H1 (cell line): Measurements from ENCODE around the gene DNAJB8. TPM values are rescaled to one million over a fixed set of nuclear protein-coding genes. Genes with fewer than 3 reads are reported as not detected.
A peak's percentile ranks its signal among the peaks of the same experiment; 100 is the strongest.

ENCODE experiments used
- CTCF ChIA-PET: fragments of 300-600 bp; sonication (Branson Sonifier 250); formaldehyde crosslinking; loops from one replicate; lab custom pipeline; 2021; ENCODE audit not compliant: partially characterized antibody; lab: Charles Lee
- POLR2A ChIA-PET: fragments of 300-600 bp; sonication (Branson Sonifier 250); formaldehyde crosslinking; loops from one replicate; lab custom pipeline; 2021; ENCODE audit warnings: inconsistent platforms; ENCODE audit not compliant: partially characterized antibody; lab: Charles Lee
- DNase-seq, 2 experiments: peaks; one replicate each; pipeline versions ENCODE4 v3.0.0 to v3.0.0-alpha.2; 2010 to 2022; ENCODE audit warnings: low spot score in 2 of 2, low read depth in 1 of 2, mixed read lengths in 1 of 2
- FAIRE-seq: peaks from 2 replicates; lab custom pipeline; 2011; peaks lifted over from hg19 to GRCh38; lab: Jason Lieb, UNC
- H2AFZ ChIP-seq: 2 replicates; pipeline ENCODE4 v1.8.1; 2012; ENCODE audit warnings: low read length, inconsistent platforms
- H2AK5ac ChIP-seq: 2 replicates; pipeline ENCODE4 v1.6.1; 2013; ENCODE audit warnings: low read depth, low read length
- H2BK120ac ChIP-seq: replicated peaks from 2 replicates; pipeline ENCODE3; 2013; ENCODE audit warnings: low read depth, low read length, inconsistent platforms
- H2BK12ac ChIP-seq: 2 replicates; pipeline ENCODE4 v1.6.1; 2013; ENCODE audit warnings: low read depth, low read length
- H2BK15ac ChIP-seq: 2 replicates; pipeline ENCODE4 v1.6.1; 2013; ENCODE audit warnings: low read length
- H2BK20ac ChIP-seq: 2 replicates; pipeline ENCODE4 v1.6.1; 2013; ENCODE audit warnings: low read length
- H2BK5ac ChIP-seq: 2 replicates; pipeline ENCODE4 v1.6.1; 2013; ENCODE audit warnings: low read depth, low read length
- H3K14ac ChIP-seq: 2 replicates; pipeline ENCODE4 v1.6.1; 2013; ENCODE audit warnings: inconsistent platforms; ENCODE audit not compliant: insufficient read length
- H3K18ac ChIP-seq: 2 replicates; pipeline ENCODE4 v1.6.1; 2013; ENCODE audit warnings: low read length; ENCODE audit errors: extremely low read depth
- H3K23ac ChIP-seq: 2 replicates; pipeline ENCODE4 v1.6.1; 2013; ENCODE audit warnings: inconsistent platforms; ENCODE audit not compliant: insufficient read length
- H3K23me2 ChIP-seq: 2 replicates; pipeline ENCODE4 v1.6.1; 2013; ENCODE audit warnings: low read depth, low read length
- H3K27ac ChIP-seq: 2 replicates; pipeline ENCODE4 v1.6.1; 2011; ENCODE audit warnings: low read depth, low read length, inconsistent platforms
- H3K27me3 ChIP-seq, 4 experiments: replicated peaks in 1 of 4; 1 replicate in 1 of 4; 2 replicates in 3 of 4; pipeline versions ENCODE4 v1.6.1 to v1.8.1; 2011 to 2013; ENCODE audit warnings: low read length in 3 of 4, mild to moderate bottlenecking in 3 of 4, inconsistent platforms in 2 of 4, mixed read lengths in 2 of 4, moderate library complexity in 1 of 4; ENCODE audit not compliant: control insufficient read depth in 3 of 4, insufficient read depth in 3 of 4; ENCODE audit errors: extremely low read depth in 1 of 4
- H3K36me3 ChIP-seq, 4 experiments: 2 replicates each; pipeline versions ENCODE4 v1.6.1 to v1.8.1; 2011 to 2013; ENCODE audit warnings: mild to moderate bottlenecking in 4 of 4, low read length in 3 of 4, moderate library complexity in 2 of 4, control low read depth in 1 of 4, inconsistent platforms in 1 of 4; ENCODE audit not compliant: insufficient read depth in 4 of 4, control insufficient read depth in 2 of 4
- H3K4ac ChIP-seq: replicated peaks from 2 replicates; pipeline ENCODE3; 2013; ENCODE audit warnings: low read length, low read depth, mixed read lengths, inconsistent platforms; ENCODE audit not compliant: insufficient read length
- H3K4me1 ChIP-seq, 4 experiments: replicated peaks in 1 of 4; 1 replicate in 1 of 4; 2 replicates in 3 of 4; pipeline versions ENCODE4 v1.6.1 to v1.8.1; 2011 to 2013; ENCODE audit warnings: low read length in 3 of 4, inconsistent platforms in 2 of 4, mixed read lengths in 1 of 4; ENCODE audit not compliant: insufficient read depth in 4 of 4, control insufficient read depth in 3 of 4
- H3K4me2 ChIP-seq, 2 experiments: 2 replicates each; pipeline versions ENCODE4 v1.6.1 to v1.8.1; 2011 to 2013; ENCODE audit warnings: low read depth in 2 of 2, low read length in 2 of 2, control low read depth in 1 of 2, inconsistent platforms in 1 of 2, mild to moderate bottlenecking in 1 of 2; ENCODE audit not compliant: insufficient read depth in 1 of 2
- H3K4me3 ChIP-seq, 4 experiments: fragments of 200-600, 300-600 bp in 1 of 4; sonication (generic), shearing (Covaris generic), sonication (Bioruptor Twin) in 1 of 4; 2 replicates each; pipeline versions ENCODE4 v1.5.1 to v1.8.1; 2011 to 2016; ENCODE audit warnings: low read length in 4 of 4, low read depth in 3 of 4, control low read depth in 2 of 4, inconsistent platforms in 2 of 4, mild to moderate bottlenecking in 2 of 4, mixed read lengths in 1 of 4, moderate library complexity in 1 of 4; ENCODE audit not compliant: insufficient read depth in 2 of 4; ENCODE audit errors: extremely low read depth in 1 of 4
- H3K56ac ChIP-seq: replicated peaks from 2 replicates; pipeline ENCODE3; 2013; ENCODE audit warnings: low read depth, mild to moderate bottlenecking, mixed read lengths, low read length, inconsistent platforms; ENCODE audit not compliant: insufficient read length
- H3K79me1 ChIP-seq: 2 replicates; pipeline ENCODE4 v1.6.1; 2013; ENCODE audit warnings: low read depth, low read length, control low read depth
- H3K79me2 ChIP-seq, 2 experiments: 2 replicates each; pipeline versions ENCODE4 v1.6.1 to v1.8.1; 2012 to 2013; ENCODE audit warnings: low read length in 2 of 2, mild to moderate bottlenecking in 2 of 2, inconsistent platforms in 1 of 2; ENCODE audit not compliant: insufficient read depth in 2 of 2, control insufficient read depth in 1 of 2
- H3K9ac ChIP-seq, 4 experiments: replicated peaks in 1 of 4; 1 replicate in 1 of 4; 2 replicates in 3 of 4; pipeline versions ENCODE4 v1.6.1 to v1.8.1; 2011 to 2013; ENCODE audit warnings: low read depth in 3 of 4, low read length in 3 of 4, control low read depth in 2 of 4, mild to moderate bottlenecking in 2 of 4, moderate library complexity in 2 of 4, inconsistent platforms in 1 of 4; ENCODE audit errors: extremely low read depth in 1 of 4
- H3K9me3 ChIP-seq, 2 experiments: 2 replicates each; pipeline versions ENCODE4 v1.6.1 to v1.8.1; 2012 to 2013; ENCODE audit warnings: mild to moderate bottlenecking in 2 of 2, moderate library complexity in 2 of 2, control low read depth in 1 of 2, inconsistent platforms in 1 of 2, low read depth in 1 of 2, low read length in 1 of 2, mixed read lengths in 1 of 2; ENCODE audit not compliant: insufficient read depth in 2 of 2
- H4K20me1 ChIP-seq, 2 experiments: replicated peaks in 1 of 2; 2 replicates each; pipeline versions ENCODE3 to v1.8.1; 2011 to 2013; ENCODE audit warnings: inconsistent platforms in 2 of 2, low read length in 2 of 2, mild to moderate bottlenecking in 1 of 2; ENCODE audit not compliant: insufficient read depth in 2 of 2, control insufficient read depth in 1 of 2
- H4K5ac ChIP-seq: 2 replicates; pipeline ENCODE4 v1.6.1; 2013; ENCODE audit warnings: low read length, low read depth, mixed read lengths, inconsistent platforms; ENCODE audit not compliant: insufficient read length
- H4K8ac ChIP-seq: 2 replicates; pipeline ENCODE4 v1.8.0; 2013; ENCODE audit warnings: mild to moderate bottlenecking, moderate library complexity, low read length, inconsistent platforms; ENCODE audit not compliant: insufficient read depth; ENCODE audit errors: extremely low read depth
- H4K91ac ChIP-seq: replicated peaks from 2 replicates; pipeline ENCODE3; 2013; ENCODE audit warnings: low read length, mixed read lengths, inconsistent platforms; ENCODE audit not compliant: insufficient read length
- BRCA1 ChIP-seq: IDR thresholded peaks from 2 replicates; pipeline ENCODE4 v1.6.1; 2012; ENCODE audit warnings: low read depth, low read length, improper control_type of control experiment
- CREB1 ChIP-seq: IDR thresholded peaks from 2 replicates; pipeline ENCODE4 v1.6.1; 2012; ENCODE audit warnings: inconsistent platforms
- EZH2 ChIP-seq: fragments of 200-600 bp; sonication (generic); IDR thresholded peaks from 2 replicates; pipeline ENCODE4 v1.7.1; 2012; ENCODE audit warnings: low read depth, mild to moderate bottlenecking, moderate library complexity, low read length, inconsistent platforms; ENCODE audit not compliant: severe bottlenecking
- HDAC6 ChIP-seq: IDR thresholded peaks from one replicate; pipeline ENCODE4 v1.7.1; 2012; ENCODE audit warnings: low read depth, mild to moderate bottlenecking, inconsistent platforms, low read length, moderate library complexity
- KDM1A ChIP-seq: fragments of 200-600, 300-600 bp; sonication (generic); IDR thresholded peaks from 2 replicates; pipeline ENCODE4 v1.7.1; 2016; ENCODE audit warnings: mild to moderate bottlenecking, low read length, borderline replicate concordance
- RAD21 ChIP-seq, 2 experiments: IDR thresholded peaks in 1 of 2; conservative IDR thresholded peaks in 1 of 2; 2 replicates each; pipeline ENCODE4 v1.6.1; 2011; ENCODE audit warnings: low read depth in 2 of 2, low read length in 2 of 2, improper control_type of control experiment in 1 of 2, inconsistent platforms in 1 of 2, mild to moderate bottlenecking in 1 of 2, moderate library complexity in 1 of 2
- SAP30 ChIP-seq: fragments of 300-600 bp; sonication (generic); IDR thresholded peaks from 2 replicates; pipeline ENCODE4 v1.7.1; 2012; ENCODE audit warnings: low read length, moderate library complexity, mild to moderate bottlenecking, inconsistent platforms; ENCODE audit not compliant: insufficient read depth, insufficient replicate concordance
- TAF7 ChIP-seq: optimal IDR thresholded peaks from 2 replicates; pipeline ENCODE3; 2011; ENCODE audit warnings: low read depth, mild to moderate bottlenecking, inconsistent platforms, low read length, moderate library complexity, borderline replicate concordance
- WGBS, 2 experiments: shearing (Covaris generic) in 1 of 2; methylation state at CpG; one replicate each; pipeline versions ENCODE4 v1.1.6 to v1.1.7; 2013 to 2015; ENCODE audit warnings: low lambda C conversion rate in 2 of 2, mixed read lengths in 2 of 2, inconsistent platforms in 1 of 2, low coverage in 1 of 2, missing lambda C conversion rate in 1 of 2; ENCODE audit not compliant: insufficient replicate concordance in 2 of 2, insufficient coverage in 1 of 2, insufficient read length in 1 of 2; ENCODE audit errors: extremely low coverage in 1 of 2, missing lambda C conversion rate in 1 of 2; 5-methylcytosine and 5-hydroxymethylcytosine counted together
- polyA plus RNA-seq, 7 experiments: library from polyadenylated mRNA; depleted of rRNA in 3 of 7; stranded (reverse) in 5 of 7; unstranded in 2 of 7; fragments of >200 nt in 5 of 7; fragments of 200-250 nt in 2 of 7; gene quantifications; 1 replicate in 5 of 7; 2 replicates in 1 of 7; 4 replicates in 1 of 7; pipeline versions ENCODE4 v1.2.1 to v1.2.3, GENCODE V29; 2011 to 2013; ENCODE audit warnings: missing spikeins in 2 of 7, mixed read lengths in 2 of 7
- total RNA-seq: library from RNA; stranded (reverse); fragmentation: NEBNext Ultra II Directional; extraction: Animal tissue kit (Norgen Biotek cat#: 25700); gene quantifications from 2 replicates; pipeline ENCODE4 v1.2.1, GENCODE V29; 2021

DNAJB8 gene
- total and polyA plus RNA-seq, 2 of the 8 experiments (the other 6 are each of a cell fraction or from before 2014, with no cell fraction given), result not detected

GRCh38 chr3:128439226-128439625, 27.5 kb downstream of the DNAJB8 start:
- no peak overlapping the region for H2BK12ac ChIP-seq
- WGBS, 2 experiments, result 79% methylated on average over 3 of the region's 3 CpGs; no CpG with 5 or more reads in 1 of the 2 experiments
- H3K18ac ChIP-seq, result no peak overlapping the region
- H3K79me1 ChIP-seq, result no peaks in the 10 kb centered on the region
- H3K4ac ChIP-seq, result no peak overlapping the region
- no peak overlapping the region for H2AK5ac ChIP-seq
- H4K20me1 ChIP-seq, result peaks cover 0 to 1% of the 10 kb centered on the region in 2 experiments
- H2BK15ac ChIP-seq, result 0 out of 2 replicates have a peak overlapping the region, but pooled peaks have one; percentile 61
- H4K8ac ChIP-seq, result peak overlapping the region; percentile 63; the same call in 1 of the 2 replicates
- H3K9me3 ChIP-seq, result no peaks in the 10 kb centered on the region
- H4K5ac ChIP-seq, result no peak overlapping the region
- H3K23ac ChIP-seq, result no peak overlapping the region
- H3K4me3 ChIP-seq, result no peak overlapping the region
- FAIRE-seq, result no peak
- H3K4me2 ChIP-seq, result no peak overlapping the region
- no peak overlapping the region for H3K14ac ChIP-seq
- CTCF ChIA-PET, result interaction anchor here (0.7 to 12.6 kb wide), 26 partner anchors 9 to 360 kb away, joined by 3 to 144 read pairs (median 5); partner anchors contain the start of gene DNAJB8
- no peak overlapping the region for H2BK5ac ChIP-seq
- H2BK20ac ChIP-seq, result no peak overlapping the region
- H3K79me2 ChIP-seq, result no peaks in the 10 kb centered on the region
- no peak overlapping the region for H3K9ac ChIP-seq
- H2BK120ac ChIP-seq, result no peak overlapping the region
- no peak for TF ChIP-seq CREB1
- TF ChIP-seq KDM1A, result no peak
- TF ChIP-seq BRCA1, result no peak
- TF ChIP-seq TAF7, result no peak
- TF ChIP-seq EZH2, result no peak
- no peak for TF ChIP-seq HDAC6
- TF ChIP-seq SAP30, result no peak
- no peak for TF ChIP-seq RAD21 (IDR thresholded peaks at IDR 0.05 in 1 of 2, conservative IDR thresholded peaks at IDR 0.05 in 1 of 2; ENCODE audit: low read depth in 2 of 2, low read length in 2 of 2)
- TF ChIP-seq, all 59 proteins: peak for 0
- Histone ChIP-seq H2AFZ (no peak overlapping the region), H3K36me3 (no peaks in the 10 kb centered on the region), H3K27me3 (peaks cover 0 to 13% (median 7%) of the 10 kb centered on the region in 4 experiments; a peak in 5 of 7 replicates), H4K91ac (no peak overlapping the region), H3K27ac (no peak overlapping the region), H3K23me2 (no peaks in the 10 kb centered on the region), H3K56ac (no peak overlapping the region), H3K4me1 (peaks cover 0 to 10% (median 7%) of the 10 kb centered on the region in 4 experiments; a peak in 6 of 7 replicates)
- POLR2A ChIA-PET, result no interaction called here
- DNase-seq, result no peak
